Measurements from ENCODE around the gene CHN2. TPM values are rescaled to one million over a fixed set of nuclear protein-coding genes. Genes with fewer than 3 reads are reported as not detected.
A peak's percentile ranks its signal among the peaks of the same experiment; 100 is the strongest.

Gene CHN2
- total RNA-seq, 1 experiment from 2014 or later: not detected

DNA sequence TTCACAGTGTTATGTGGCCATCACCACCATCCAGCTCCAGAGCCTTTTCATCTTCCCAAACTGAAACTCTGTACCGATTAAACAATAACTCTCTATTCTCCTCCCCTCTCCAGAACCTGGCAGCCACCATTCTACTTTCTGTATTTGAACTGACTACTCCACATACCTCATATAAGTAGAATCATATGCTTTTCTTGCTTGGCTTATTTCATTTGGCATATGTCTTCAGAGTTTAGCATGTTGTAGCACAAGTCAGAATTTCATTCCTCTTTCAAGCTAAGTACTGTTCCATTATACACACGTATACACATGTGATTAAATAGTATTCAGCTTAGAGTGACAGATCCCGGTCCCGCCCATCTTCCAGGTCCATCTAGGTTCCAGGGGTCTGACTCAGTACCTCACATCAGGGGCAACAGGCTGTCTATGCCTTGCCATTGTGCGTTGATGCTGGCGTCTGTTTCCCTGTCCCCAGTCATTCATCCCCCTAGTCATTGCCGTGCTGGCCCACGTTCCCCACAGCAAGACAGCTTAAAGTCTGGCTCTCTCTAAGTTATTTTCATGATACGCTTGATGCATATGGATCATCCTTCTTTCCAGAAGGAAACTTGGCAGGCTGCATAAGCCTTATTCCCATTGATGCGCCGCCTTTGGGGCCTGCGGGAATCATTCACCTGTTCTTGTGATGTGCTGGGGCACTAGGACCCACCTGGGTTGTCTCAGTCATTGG is 108.3 kb downstream of the CHN2 start:
- Histone ChIP-seq H2AFZ (no peak overlapping the region), H3K27ac (no peak overlapping the region), H3K9me2 (ENCODE audit: insufficient read depth) (no peaks in the 10 kb centered on the region), H3K4me1 (replicated peaks; ENCODE audit: insufficient read depth) (peaks cover 28% of the 10 kb centered on the region), H3K27me3 (ENCODE audit: insufficient read depth, low read depth) (no peaks in the 10 kb centered on the region), H3K4me2 (no peak overlapping the region), H3F3A (ENCODE audit: insufficient read depth, low read depth) (no peaks in the 10 kb centered on the region), H3K79me2 (ENCODE audit: low read depth) (no peaks in the 10 kb centered on the region), H3K9me3 (ENCODE audit: insufficient read depth, low read depth) (no peaks in the 10 kb centered on the region), H3K36me3 (ENCODE audit: low read depth) (no peaks in the 10 kb centered on the region), H4K20me1 (ENCODE audit: insufficient read depth) (no peaks in the 10 kb centered on the region), H3K4me3 (no peak overlapping the region)
- no peak for DNase-seq
- BruUV-seq (replicated peaks): no TSS peak
- TF ChIP-seq EZH2 (IDR thresholded peaks at IDR 0.05; ENCODE audit: low read depth): no peak
- TF ChIP-seq, protein P1, sequence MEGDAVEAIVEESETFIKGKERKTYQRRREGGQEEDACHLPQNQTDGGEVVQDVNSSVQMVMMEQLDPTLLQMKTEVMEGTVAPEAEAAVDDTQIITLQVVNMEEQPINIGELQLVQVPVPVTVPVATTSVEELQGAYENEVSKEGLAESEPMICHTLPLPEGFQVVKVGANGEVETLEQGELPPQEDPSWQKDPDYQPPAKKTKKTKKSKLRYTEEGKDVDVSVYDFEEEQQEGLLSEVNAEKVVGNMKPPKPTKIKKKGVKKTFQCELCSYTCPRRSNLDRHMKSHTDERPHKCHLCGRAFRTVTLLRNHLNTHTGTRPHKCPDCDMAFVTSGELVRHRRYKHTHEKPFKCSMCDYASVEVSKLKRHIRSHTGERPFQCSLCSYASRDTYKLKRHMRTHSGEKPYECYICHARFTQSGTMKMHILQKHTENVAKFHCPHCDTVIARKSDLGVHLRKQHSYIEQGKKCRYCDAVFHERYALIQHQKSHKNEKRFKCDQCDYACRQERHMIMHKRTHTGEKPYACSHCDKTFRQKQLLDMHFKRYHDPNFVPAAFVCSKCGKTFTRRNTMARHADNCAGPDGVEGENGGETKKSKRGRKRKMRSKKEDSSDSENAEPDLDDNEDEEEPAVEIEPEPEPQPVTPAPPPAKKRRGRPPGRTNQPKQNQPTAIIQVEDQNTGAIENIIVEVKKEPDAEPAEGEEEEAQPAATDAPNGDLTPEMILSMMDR (conservative IDR thresholded peaks at IDR 0.05): no peak
- ChIA-PET CTCF (no interaction called here), POLR2A (ENCODE audit: unreplicated experiment) (no interaction called here)
- intact Hi-C loops (cut with micrococcal nuclease; ENCODE audit: unreplicated experiment): no loop called here

DNA sequence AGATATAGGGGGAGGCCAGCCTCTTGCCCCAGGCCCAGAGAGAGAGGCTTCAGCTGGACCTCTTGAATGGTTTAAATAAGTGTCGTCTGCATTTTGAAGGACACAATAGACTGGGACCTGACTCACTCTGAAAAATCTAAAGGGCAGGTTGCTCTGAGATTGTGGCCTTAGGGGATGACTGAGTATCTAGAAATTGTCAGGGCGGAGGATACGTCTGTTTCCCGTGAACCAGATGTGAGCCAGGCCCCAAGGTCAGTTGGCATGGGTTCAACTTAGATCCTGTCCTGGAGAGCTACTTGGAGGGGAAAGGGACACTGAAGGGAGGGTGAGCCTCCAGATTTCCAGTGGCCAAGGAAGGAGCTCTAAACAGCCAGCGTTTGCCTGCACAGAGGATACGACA is 110.2 kb downstream of the CHN2 start:
- no peaks in the 10 kb centered on the region for H3K36me3 ChIP-seq (ENCODE audit: low read depth)
- no peaks in the 10 kb centered on the region for H3K27me3 ChIP-seq (ENCODE audit: insufficient read depth, low read depth)
- H4K20me1 ChIP-seq (ENCODE audit: insufficient read depth): no peaks in the 10 kb centered on the region
- H3K79me2 ChIP-seq (ENCODE audit: low read depth): no peaks in the 10 kb centered on the region
- intact Hi-C loops (cut with micrococcal nuclease; ENCODE audit: unreplicated experiment): no loop called here
- no peaks in the 10 kb centered on the region for H3K9me3 ChIP-seq (ENCODE audit: insufficient read depth, low read depth)
- no TSS peak for BruUV-seq (replicated peaks)
- H3K4me2 ChIP-seq: 0 out of 2 replicates have a peak overlapping the region, but pooled peaks have one; percentile 12
- peaks cover 26% of the 10 kb centered on the region for H3K4me1 ChIP-seq (replicated peaks; ENCODE audit: insufficient read depth)
- POLR2A ChIA-PET (ENCODE audit: unreplicated experiment): no interaction called here
- H3K4me3 ChIP-seq: no peak overlapping the region
- CTCF ChIA-PET: interaction anchor here (1.0 kb wide), 1 partner anchor 382 kb away, joined by 4 read pairs; no protein-coding TSS in a partner anchor
- H3K27ac ChIP-seq: no peak overlapping the region
- no peak overlapping the region for H2AFZ ChIP-seq
- TF ChIP-seq, protein P1 (conservative IDR thresholded peaks at IDR 0.05): no peak
- H3F3A ChIP-seq (ENCODE audit: insufficient read depth, low read depth): no peaks in the 10 kb centered on the region
- H3K9me2 ChIP-seq (ENCODE audit: insufficient read depth): no peaks in the 10 kb centered on the region
- DNase-seq: peak in 1 of 2 experiments; percentile 68

DNA sequence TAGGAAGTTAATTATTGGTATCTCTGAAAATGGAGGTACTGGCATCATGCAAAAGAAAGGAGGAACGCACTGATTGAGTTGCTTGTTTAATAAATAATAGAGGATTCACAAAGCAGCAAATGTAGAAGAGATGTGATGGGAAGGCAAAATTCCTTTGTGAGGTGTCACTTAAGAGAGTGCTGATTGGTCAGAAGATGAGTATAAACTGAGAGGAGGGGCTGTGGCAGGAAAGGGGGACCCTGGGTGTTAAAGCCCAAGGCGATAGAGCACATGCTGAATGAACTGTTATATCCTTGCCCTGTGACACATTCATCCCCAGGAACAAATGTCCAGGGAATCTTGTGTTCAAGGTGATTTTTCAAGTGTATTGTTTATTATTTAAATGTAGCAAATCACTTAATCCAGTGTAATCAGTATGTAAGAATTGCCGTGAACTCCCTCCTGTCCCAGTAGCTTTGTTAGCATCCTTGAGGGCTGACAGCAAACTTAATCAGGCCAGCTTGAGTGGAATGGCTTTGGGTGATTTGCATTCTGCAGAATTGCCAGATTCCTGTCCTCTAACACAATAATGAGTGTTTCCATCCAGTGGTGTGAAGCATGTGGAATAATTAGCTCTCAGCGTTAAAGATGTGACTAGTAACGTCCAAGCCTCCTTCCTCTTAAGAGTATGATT is 111.9 kb downstream of the CHN2 start:
- intact Hi-C loops (cut with micrococcal nuclease; ENCODE audit: unreplicated experiment): no loop called here
- BruUV-seq (replicated peaks): no TSS peak
- CTCF ChIA-PET: no interaction called here

More for the DNA sequence above, 111.9 kb downstream of the CHN2 start:
- H3K9me2 ChIP-seq (ENCODE audit: insufficient read depth): no peaks in the 10 kb centered on the region
- no peaks in the 10 kb centered on the region for H3K36me3 ChIP-seq (ENCODE audit: low read depth)
- no peaks in the 10 kb centered on the region for H3K27me3 ChIP-seq (ENCODE audit: insufficient read depth, low read depth)
- no peak for TF ChIP-seq EZH2 (IDR thresholded peaks at IDR 0.05; ENCODE audit: low read depth)
- TF ChIP-seq, protein P1 (conservative IDR thresholded peaks at IDR 0.05): no peak
- no peaks in the 10 kb centered on the region for H4K20me1 ChIP-seq (ENCODE audit: insufficient read depth)
- no peaks in the 10 kb centered on the region for H3K9me3 ChIP-seq (ENCODE audit: insufficient read depth, low read depth)
- no peaks in the 10 kb centered on the region for H3F3A ChIP-seq (ENCODE audit: insufficient read depth, low read depth)
- no peak overlapping the region for H3K27ac ChIP-seq
- no peaks in the 10 kb centered on the region for H3K79me2 ChIP-seq (ENCODE audit: low read depth)
- H3K4me3 ChIP-seq: no peak overlapping the region
- peaks cover 14% of the 10 kb centered on the region for H3K4me1 ChIP-seq (replicated peaks; ENCODE audit: insufficient read depth)
- DNase-seq: no peak
- H2AFZ ChIP-seq: no peak overlapping the region
- POLR2A ChIA-PET (ENCODE audit: unreplicated experiment): no interaction called here
- H3K4me2 ChIP-seq: no peak overlapping the region

Data from PC-9 (cell line).